Natural killer cell (primary cell): Measurements from ENCODE around the gene CHD2. TPM values are rescaled to one million over a fixed set of nuclear protein-coding genes. Genes with fewer than 3 reads are reported as not detected.

Experiments used
- ATAC-seq, 3 donors: fragments of 150-1000 bp in 2 of 3; fragments of 200-7000 bp in 1 of 3; cut with Tn5 transposase; 1 replicate in 1 of 3; 2 replicates in 2 of 3; pipeline ENCODE4 v1.10.0; 2021; ENCODE audit warnings: mild to moderate bottlenecking in 2 of 3, moderate library complexity in 2 of 3
- DNase-seq, 2 donors: peaks; one replicate each; pipeline versions ENCODE4 v3.0.0 to v3.0.0-alpha.2; 2013 to 2021; ENCODE audit warnings: mixed read lengths in 1 of 2
- H3K27ac ChIP-seq: one replicate; pipeline ENCODE4 v1.5.1; 2013; ENCODE audit warnings: mild to moderate bottlenecking, low read length
- H3K27me3 ChIP-seq: one replicate; pipeline ENCODE4 v1.6.1; 2013; ENCODE audit warnings: low read length; ENCODE audit not compliant: control insufficient read depth, insufficient read depth
- H3K36me3 ChIP-seq: one replicate; pipeline ENCODE4 v1.6.1; 2013; ENCODE audit warnings: low read length; ENCODE audit not compliant: control insufficient read depth, insufficient read depth
- H3K4me1 ChIP-seq: one replicate; pipeline ENCODE4 v1.6.1; 2013; ENCODE audit warnings: low read length; ENCODE audit not compliant: control insufficient read depth, insufficient read depth
- H3K4me3 ChIP-seq: one replicate; pipeline ENCODE4 v1.5.1; 2013; ENCODE audit warnings: low read length
- H3K9me3 ChIP-seq: one replicate; pipeline ENCODE4 v1.6.1; 2013; ENCODE audit warnings: low read length; ENCODE audit not compliant: control insufficient read depth, insufficient read depth
- H3K27ac Mint-ChIP-seq, 2 donors: one replicate each; pipeline ENCODE4 v1.8.0; 2022; ENCODE audit warnings: mild to moderate bottlenecking in 2 of 2, mixed read lengths in 2 of 2, moderate library complexity in 1 of 2
- H3K27me3 Mint-ChIP-seq, 2 donors: one replicate each; pipeline ENCODE4 v1.8.0; 2022; ENCODE audit warnings: low read depth in 2 of 2, mixed read lengths in 2 of 2
- H3K36me3 Mint-ChIP-seq: one replicate; pipeline ENCODE4 v1.8.0; 2022; ENCODE audit warnings: mixed read lengths
- H3K4me1 Mint-ChIP-seq, 2 donors: one replicate each; pipeline ENCODE4 v1.8.0; 2022; ENCODE audit warnings: mixed read lengths in 2 of 2
- H3K4me3 Mint-ChIP-seq: one replicate; pipeline ENCODE4 v1.8.0; 2022; ENCODE audit warnings: mild to moderate bottlenecking, moderate library complexity, mixed read lengths
- H3K9me3 Mint-ChIP-seq, 2 donors: one replicate each; pipeline ENCODE4 v1.8.0; 2022; ENCODE audit warnings: mixed read lengths in 2 of 2
- CTCF ChIP-seq: fragments of 200-600 bp; IDR thresholded peaks from one replicate; pipeline ENCODE4 v1.8.0; 2022; ENCODE audit warnings: antibody characterized with exemption
- WGBS: methylation state at CpG from one replicate; pipeline ENCODE4 v1.1.7; 2013; ENCODE audit warnings: missing lambda C conversion rate; ENCODE audit not compliant: insufficient coverage; 5-methylcytosine and 5-hydroxymethylcytosine counted together
- intact Hi-C: fragments of 100-400 bp; cut with micrococcal nuclease; formaldehyde crosslinking; loops from one replicate; pipeline ENCODE4 v1.14.2; 2022
- total RNA-seq, 4 donors: library from RNA; stranded (reverse); fragments of 120-200 nt in 1 of 4; gene quantifications; one replicate each; pipeline versions ENCODE4 v1.2.3 to v1.2.4, GENCODE V29; 2013 to 2022

CHD2 gene
- total RNA-seq, 3 donors from 2014 or later (not counting 1 experiment from before 2014, with no cell fraction given) = 418 to 449 (median 441) TPM

GRCh38 chr15:93056836-93057235 lies 156.7 kb downstream of the CHD2 start:
- Histone ChIP-seq H3K4me1 (peaks cover 3% of the 10 kb centered on the region), H3K27ac (no peak overlapping the region), H3K36me3 (no peaks in the 10 kb centered on the region), H3K4me3 (no peak overlapping the region), H3K9me3 (no peaks in the 10 kb centered on the region), H3K27me3 (no peaks in the 10 kb centered on the region)
- Mint-ChIP-seq H3K27ac (no peak overlapping the region), H3K9me3 (no peaks in the 10 kb centered on the region), H3K36me3 (no peaks in the 10 kb centered on the region), H3K4me1 (no peaks in the 10 kb centered on the region), H3K27me3 (peaks cover 3 to 9% of the 10 kb centered on the region in 2 donors), H3K4me3 (no peak overlapping the region)
- intact Hi-C loops = no loop called here
- WGBS = 83% methylated on average over 6 of the region's 7 CpGs
- TF ChIP-seq CTCF = no peak
- ATAC-seq (no peak), DNase-seq (no peak)

GRCh38 chr15:93057618-93058017 lies 157.5 kb downstream of the CHD2 start:
- no peak overlapping the region for H3K27ac ChIP-seq
- H3K27me3 Mint-ChIP-seq = peaks cover 6 to 12% of the 10 kb centered on the region in 2 donors
- H3K27ac Mint-ChIP-seq = no peak overlapping the region
- H3K4me1 ChIP-seq = no peaks in the 10 kb centered on the region
- no peak for TF ChIP-seq CTCF
- ATAC-seq = no peak
- H3K4me1 Mint-ChIP-seq = no peaks in the 10 kb centered on the region
- no peaks in the 10 kb centered on the region for H3K9me3 Mint-ChIP-seq
- no peaks in the 10 kb centered on the region for H3K36me3 Mint-ChIP-seq
- intact Hi-C loops = no loop called here
- no peaks in the 10 kb centered on the region for H3K9me3 ChIP-seq
- 78% methylated on average over 8 of the region's 8 CpGs for WGBS
- no peak overlapping the region for H3K4me3 ChIP-seq
- DNase-seq = no peak
- no peaks in the 10 kb centered on the region for H3K36me3 ChIP-seq
- H3K27me3 ChIP-seq = no peaks in the 10 kb centered on the region
- no peak overlapping the region for H3K4me3 Mint-ChIP-seq

- Histone ChIP-seq H3K27me3 (no peaks in the 10 kb centered on the region), H3K4me3 (no peak overlapping the region), H3K27ac (no peak overlapping the region), H3K36me3 (no peaks in the 10 kb centered on the region), H3K4me1 (no peaks in the 10 kb centered on the region), H3K9me3 (no peaks in the 10 kb centered on the region)
- no peak for TF ChIP-seq CTCF
- Mint-ChIP-seq H3K36me3 (no peaks in the 10 kb centered on the region), H3K27ac (no peak overlapping the region), H3K4me3 (no peak overlapping the region), H3K9me3 (no peaks in the 10 kb centered on the region), H3K27me3 (peaks cover 8 to 17% of the 10 kb centered on the region in 2 donors), H3K4me1 (no peaks in the 10 kb centered on the region)
- ATAC-seq = no peak
- WGBS = 73% methylated on average over 8 of the region's 8 CpGs
- DNase-seq = no peak
- intact Hi-C loops = no loop called here
Measured at GRCh38 chr15:93058128-93058527, 158.0 kb downstream of the CHD2 start.

GRCh38 chr15:93058904-93059427 lies 158.8 kb downstream of the CHD2 start:
- intact Hi-C loops = no loop called here
- no peak for DNase-seq
- ATAC-seq = no peak
- no peak for TF ChIP-seq CTCF
- 82% methylated on average over 18 of the region's 18 CpGs for WGBS
- Mint-ChIP-seq H3K4me3 (no peak overlapping the region), H3K36me3 (no peaks in the 10 kb centered on the region), H3K27me3 (peaks cover 5 to 17% of the 10 kb centered on the region in 2 donors), H3K9me3 (no peaks in the 10 kb centered on the region), H3K27ac (no peak overlapping the region), H3K4me1 (no peaks in the 10 kb centered on the region)
- Histone ChIP-seq H3K27ac (no peak overlapping the region), H3K4me3 (no peak overlapping the region), H3K27me3 (no peaks in the 10 kb centered on the region), H3K36me3 (no peaks in the 10 kb centered on the region), H3K9me3 (no peaks in the 10 kb centered on the region), H3K4me1 (no peaks in the 10 kb centered on the region)
